GM18499 (cell line): Measurements from ENCODE around the gene SLC26A2.

Experiments
- ATAC-seq: cut with Tn5 transposase; IDR thresholded peaks from one replicate; pipeline ENCODE4 v1.9.1; 2021; ENCODE audit warnings: moderate number of reproducible peaks; ENCODE audit not compliant: insufficient read depth, unreplicated experiment

The SLC26A2 gene

GRCh38 chr5:149960272-149961185, at the start of gene SLC26A2:
TSS of gene SLC26A2 (plus strand) at chr5:149960758. CDS start at chr5:149977653, 16,895 bp downstream.
- peak; percentile 94 for ATAC-seq

GRCh38 chr5:149911031-149911430, 49.5 kb upstream of the SLC26A2 start:
- no peak for ATAC-seq

GRCh38 chr5:149912226-149912871, 48.2 kb upstream of the SLC26A2 start:
- ATAC-seq = no peak

GRCh38 chr5:149913436-149914419, 46.8 kb upstream of the SLC26A2 start:
- no peak for ATAC-seq

- no peak for ATAC-seq
Measured at GRCh38 chr5:149915392-149916260, 44.9 kb upstream of the SLC26A2 start.

GRCh38 chr5:149916334-149917072, 44.1 kb upstream of the SLC26A2 start:
- no peak for ATAC-seq

- no peak for ATAC-seq
Measured at GRCh38 chr5:149917073-149917676, 43.4 kb upstream of the SLC26A2 start.

- no peak for ATAC-seq
Measured at GRCh38 chr5:149921597-149921996, 39.0 kb upstream of the SLC26A2 start.

GRCh38 chr5:149922950-149923349, 37.6 kb upstream of the SLC26A2 start:
- no peak for ATAC-seq

GRCh38 chr5:149924486-149924885, 36.1 kb upstream of the SLC26A2 start:
- no peak for ATAC-seq

- no peak for ATAC-seq
Measured at GRCh38 chr5:149930043-149930748, 30.4 kb upstream of the SLC26A2 start.

GRCh38 chr5:149930749-149931574, 29.6 kb upstream of the SLC26A2 start:
- no peak for ATAC-seq

- ATAC-seq = no peak
Measured at GRCh38 chr5:149931992-149932436, 28.5 kb upstream of the SLC26A2 start.

- no peak for ATAC-seq
Measured at GRCh38 chr5:149932445-149933350, 27.9 kb upstream of the SLC26A2 start.

- no peak for ATAC-seq
Measured at GRCh38 chr5:149935431-149935901, 25.1 kb upstream of the SLC26A2 start.
